ENCODE results near the gene ZFP69B. TPM values are rescaled to one million over a fixed set of nuclear protein-coding genes. Genes with fewer than 3 reads are reported as not detected.
"Not testable (repeated sequence)": the region's sequence is repeated elsewhere in the genome, so short reads cannot be mapped to it uniquely, and the experiment has no call there.

ZFP69B gene
- total and polyA plus RNA-seq, 2 of the 4 experiments (the other 2 are of a cell fraction) = 3.1 to 6.8 TPM

- H3K4me3 ChIP-seq (ENCODE audit: insufficient read depth, low read depth, low read length); H3K18ac ChIP-seq (ENCODE audit: low read depth, low read length); H3K79me1 ChIP-seq (ENCODE audit: low read depth in 1 of 2, low read length in 2 of 2); BruUV-seq (replicated peaks); CTCF ChIA-PET; H2AFZ ChIP-seq (replicated peaks; ENCODE audit: low read length, poor library complexity); H3K4me1 ChIP-seq (ENCODE audit: control insufficient read depth, insufficient read depth, low read length); H3K27me3 ChIP-seq (ENCODE audit: control insufficient read depth, insufficient read depth, low read length); H3K4me2 ChIP-seq (ENCODE audit: low read depth, low read length); ATAC-seq (ENCODE audit: low read depth); H4K5ac ChIP-seq (ENCODE audit: low read depth, low read length); intact Hi-C loops (cut with micrococcal nuclease); H3K9me1 ChIP-seq (ENCODE audit: insufficient read depth, low read length); H2BK20ac ChIP-seq (ENCODE audit: low read depth, low read length); H3K23ac ChIP-seq (ENCODE audit: low read depth, low read length); H3K9ac ChIP-seq (ENCODE audit: low read depth, low read length); H3K14ac ChIP-seq (replicated peaks; ENCODE audit: low read depth, low read length); H3K27ac ChIP-seq (ENCODE audit: insufficient read depth, low read length); H2BK15ac ChIP-seq (ENCODE audit: low read depth, low read length); H4K91ac ChIP-seq (ENCODE audit: insufficient read depth, low read depth, low read length); H2BK5ac ChIP-seq (ENCODE audit: low read depth, low read length, poor library complexity, severe bottlenecking); DNase-seq; in situ Hi-C loops (cut with MboI; ENCODE audit: low sequenced_read_pairs); H3K36me3 ChIP-seq (ENCODE audit: control insufficient read depth, insufficient read depth, low read length); H3K4ac ChIP-seq (ENCODE audit: low read depth, low read length); dilution Hi-C loops (cut with HindIII; ENCODE audit: low sequenced_read_pairs, unreplicated experiment); H2AK9ac ChIP-seq (replicated peaks; ENCODE audit: low read depth, low read length, poor library complexity); H4K8ac ChIP-seq (ENCODE audit: low read depth in 2 of 2, low read length in 2 of 2); H2BK120ac ChIP-seq (ENCODE audit: low read depth, low read length); POLR2A ChIA-PET (ENCODE audit: unreplicated experiment); H2AK5ac ChIP-seq (ENCODE audit: low read depth, low read length); H3K56ac ChIP-seq (ENCODE audit: extremely low read depth, insufficient read depth, low read length); H4K20me1 ChIP-seq (ENCODE audit: insufficient read depth, low read length): not testable (repeated sequence)
- WGBS, 2 experiments (ENCODE audit: extremely low coverage in 2 of 2, insufficient read length in 1 of 2) = no CpG with 5 or more reads among the region's 4 CpGs
- H3K9me3 ChIP-seq (ENCODE audit: control insufficient read depth, insufficient read depth, low read length) = peaks cover 48% of the 10 kb centered on the region
Measured at GRCh38 chr1:40502651-40503050, 52.4 kb downstream of the ZFP69B start.
